ENCODE results near the gene RAMP1. TPM values are rescaled to one million over a fixed set of nuclear protein-coding genes. Genes with fewer than 3 reads are reported as not detected.

RAMP1 gene
- total and polyA plus RNA-seq, 2 donors from 2014 or later = 8.8 to 17.3 TPM

- intact Hi-C loops (cut with DNase I) = loop anchor here (10.0 kb wide), 1 partner anchor 404 kb away; no protein-coding TSS in a partner anchor
Observed at GRCh38 chr2:237860273-237860935, 981 bp downstream of the RAMP1 start.

GRCh38 chr2:237861875-237862527, 2.6 kb downstream of the RAMP1 start:
- Histone ChIP-seq H3K27ac (ENCODE audit: low read depth in 2 of 2, low read length in 2 of 2) (no peak overlapping the region), H3K9ac (ENCODE audit: low read length in 3 of 3) (no peak overlapping the region), H3K4me3 (ENCODE audit: low read length in 3 of 3) (no peak overlapping the region), H3K9me3 (ENCODE audit: control insufficient read depth in 2 of 3, insufficient read depth in 1 of 3, low read length in 3 of 3) (no peaks in the 10 kb centered on the region), H3K36me3 (ENCODE audit: control insufficient read depth in 2 of 3, insufficient read depth in 3 of 3, low read length in 3 of 3) (no peaks in the 10 kb centered on the region), H3K4me1 (ENCODE audit: control insufficient read depth in 2 of 3, insufficient read depth in 2 of 3, low read depth in 1 of 3, low read length in 3 of 3) (peaks cover 0 to 2% (median 0%) of the 10 kb centered on the region in 3 donors), H3K27me3 (ENCODE audit: control insufficient read depth, insufficient read depth, low read length) (no peaks in the 10 kb centered on the region)
- no peak for FAIRE-seq
- intact Hi-C loops (cut with DNase I) = loop anchor here (10.0 kb wide), 1 partner anchor 403 kb away; no protein-coding TSS in a partner anchor
- no peak for TF ChIP-seq CTCF (IDR thresholded peaks at IDR 0.05; ENCODE audit: borderline replicate concordance, extremely low read depth, insufficient read depth)
- DNase-seq = peak in 1 of 5 donors; percentile 9

More at GRCh38 chr2:237860273-237860935, 981 bp downstream of the RAMP1 start:
- H3K9me3 ChIP-seq (ENCODE audit: control insufficient read depth in 2 of 3, insufficient read depth in 1 of 3, low read length in 3 of 3) = no peaks in the 10 kb centered on the region
- H3K4me3 ChIP-seq (ENCODE audit: low read length in 3 of 3) = peak overlapping the region in 2 of 3 donors; percentile 30 to 37
- DNase-seq (peak in 1 of 5 donors; percentile 34), FAIRE-seq (no peak)
- no peak for TF ChIP-seq CTCF (IDR thresholded peaks at IDR 0.05; ENCODE audit: borderline replicate concordance, extremely low read depth, insufficient read depth)
- H3K27me3 ChIP-seq (ENCODE audit: control insufficient read depth, insufficient read depth, low read length) = no peaks in the 10 kb centered on the region
- peak overlapping the region; percentile 22 to 28 for H3K27ac ChIP-seq (ENCODE audit: low read depth in 2 of 2, low read length in 2 of 2)
- peaks cover 0 to 2% (median 0%) of the 10 kb centered on the region in 3 donors for H3K4me1 ChIP-seq (ENCODE audit: control insufficient read depth in 2 of 3, insufficient read depth in 2 of 3, low read depth in 1 of 3, low read length in 3 of 3)
- no peaks in the 10 kb centered on the region for H3K36me3 ChIP-seq (ENCODE audit: control insufficient read depth in 2 of 3, insufficient read depth in 3 of 3, low read length in 3 of 3)
- peak overlapping the region in 1 of 3 donors; percentile 51 for H3K9ac ChIP-seq (ENCODE audit: low read length in 3 of 3)

GRCh38 chr2:237862528-237862895, 3.1 kb downstream of the RAMP1 start:
- no peak overlapping the region for H3K4me3 ChIP-seq (ENCODE audit: low read length in 3 of 3)
- H3K36me3 ChIP-seq (ENCODE audit: control insufficient read depth in 2 of 3, insufficient read depth in 3 of 3, low read length in 3 of 3) = no peaks in the 10 kb centered on the region
- H3K4me1 ChIP-seq (ENCODE audit: control insufficient read depth in 2 of 3, insufficient read depth in 2 of 3, low read depth in 1 of 3, low read length in 3 of 3) = peaks cover 0 to 2% (median 0%) of the 10 kb centered on the region in 3 donors
- no peaks in the 10 kb centered on the region for H3K27me3 ChIP-seq (ENCODE audit: control insufficient read depth, insufficient read depth, low read length)
- H3K27ac ChIP-seq (ENCODE audit: low read depth in 2 of 2, low read length in 2 of 2) = no peak overlapping the region
- DNase-seq (peak in 1 of 5 donors; percentile 6), FAIRE-seq (no peak)
- no peak overlapping the region for H3K9ac ChIP-seq (ENCODE audit: low read length in 3 of 3)
- intact Hi-C loops (cut with DNase I) = loop anchor here (10.0 kb wide), 1 partner anchor 402 kb away; no protein-coding TSS in a partner anchor
- no peak for TF ChIP-seq CTCF (IDR thresholded peaks at IDR 0.05; ENCODE audit: borderline replicate concordance, extremely low read depth, insufficient read depth)
- H3K9me3 ChIP-seq (ENCODE audit: control insufficient read depth in 2 of 3, insufficient read depth in 1 of 3, low read length in 3 of 3) = no peaks in the 10 kb centered on the region

Measured in kidney (tissue), 14 donors.